Caco-2 (cell line): ENCODE measurements around the gene EPHB1. TPM values are rescaled to one million over a fixed set of nuclear protein-coding genes. Genes with fewer than 3 reads are reported as not detected.

Experiments used
- BruUV-seq: library from RNA; stranded (reverse); fragments of 400-500 nt; replicated peaks from 2 replicates; lab custom pipeline; 2021; lab: Mats Ljungman, UMichigan
- CTCF ChIA-PET: fragments of 300-600 bp; sonication (Branson Sonifier 250); formaldehyde crosslinking; loops from one replicate; lab custom pipeline; 2022; ENCODE audit warnings: antibody characterized with exemption; lab: Charles Lee
- POLR2A ChIA-PET: fragments of 300-600 bp; sonication (Branson Sonifier 250); formaldehyde crosslinking; loops from one replicate; lab custom pipeline; 2022; ENCODE audit warnings: antibody characterized with exemption; lab: Charles Lee
- DNase-seq, 2 experiments: peaks; one replicate each; pipeline versions ENCODE4 v3.0.0 to v3.0.0-alpha.2; 2020 to 2022
- H3K27me3 ChIP-seq: replicated peaks from 2 replicates; pipeline ENCODE4 v1.6.0; 2011; ENCODE audit warnings: low read length; ENCODE audit not compliant: control insufficient read depth, insufficient read depth
- H3K36me3 ChIP-seq: 2 replicates; pipeline ENCODE4 v1.5.1; 2011; ENCODE audit warnings: low read length; ENCODE audit not compliant: control insufficient read depth, insufficient read depth
- H3K4me1 ChIP-seq: fragments of 250-450 bp; sonication (Bioruptor Pico); 2 replicates; pipeline ENCODE4 v1.5.1; 2020; ENCODE audit warnings: mild to moderate bottlenecking
- H3K4me3 ChIP-seq: 2 replicates; pipeline ENCODE4 v1.5.1; 2011; ENCODE audit warnings: low read depth, mild to moderate bottlenecking, control low read depth, low read length
- H3K9me3 ChIP-seq: fragments of 250-450 bp; sonication (Bioruptor Pico); 2 replicates; pipeline ENCODE4 v1.5.1; 2020; ENCODE audit warnings: mild to moderate bottlenecking, moderate library complexity
- H3K27ac Mint-ChIP-seq: one replicate; pipeline ENCODE4 v1.8.0; 2022; ENCODE audit warnings: mixed read lengths; ENCODE audit not compliant: unreplicated experiment
- H3K27me3 Mint-ChIP-seq: one replicate; pipeline ENCODE4 v1.8.0; 2022; ENCODE audit warnings: mixed read lengths; ENCODE audit not compliant: insufficient read depth, unreplicated experiment
- H3K36me3 Mint-ChIP-seq: one replicate; pipeline ENCODE4 v1.8.0; 2022; ENCODE audit warnings: mild to moderate bottlenecking, mixed read lengths; ENCODE audit not compliant: insufficient read depth, unreplicated experiment
- H3K4me1 Mint-ChIP-seq: one replicate; pipeline ENCODE4 v1.8.0; 2022; ENCODE audit warnings: low read depth, mixed read lengths; ENCODE audit not compliant: unreplicated experiment
- H3K4me3 Mint-ChIP-seq: one replicate; pipeline ENCODE4 v1.8.0; 2022; ENCODE audit warnings: mild to moderate bottlenecking, moderate library complexity, mixed read lengths; ENCODE audit not compliant: unreplicated experiment
- H3K9me3 Mint-ChIP-seq: one replicate; pipeline ENCODE4 v1.8.0; 2022; ENCODE audit warnings: mixed read lengths; ENCODE audit not compliant: unreplicated experiment
- CTCF ChIP-seq, 2 experiments: fragments of 200-600 bp in 1 of 2; IDR thresholded peaks; 1 replicate in 1 of 2; 2 replicates in 1 of 2; pipeline versions ENCODE4 v1.5.1 to v1.8.0; 2011 to 2022; ENCODE audit warnings: antibody characterized with exemption in 1 of 2, control low read depth in 1 of 2, inconsistent platforms in 1 of 2, low read depth in 1 of 2, low read length in 1 of 2, mild to moderate bottlenecking in 1 of 2, moderate library complexity in 1 of 2; ENCODE audit not compliant: insufficient read depth in 1 of 2, severe bottlenecking in 1 of 2, unreplicated experiment in 1 of 2
- intact Hi-C: fragments of 100-400 bp; cut with micrococcal nuclease; formaldehyde crosslinking; loops from one replicate; pipeline ENCODE4 v1.10.0; 2022; ENCODE audit not compliant: unreplicated experiment
- total RNA-seq: library from RNA; stranded (reverse); gene quantifications from 2 replicates; pipeline ENCODE4 v1.2.3, GENCODE V29; 2022

Gene EPHB1
- total RNA-seq, 1 experiment from 2014 or later = 2.3 TPM

GRCh38 chr3:134792700-134793099 lies 2.4 kb upstream of the EPHB1 start:
- ChIA-PET POLR2A (no interaction called here), CTCF (no interaction called here)
- H3K4me3 ChIP-seq = no peak overlapping the region
- no peaks in the 10 kb centered on the region for H3K9me3 Mint-ChIP-seq
- intact Hi-C loops = loop anchor here (10.0 kb wide), 1 partner anchor 182 kb away; no protein-coding TSS in a partner anchor
- peaks cover 3% of the 10 kb centered on the region for H3K27me3 ChIP-seq
- no peaks in the 10 kb centered on the region for H3K36me3 Mint-ChIP-seq
- H3K27ac Mint-ChIP-seq = no peak overlapping the region
- H3K4me1 ChIP-seq = no peaks in the 10 kb centered on the region; the same call in 1 of the 2 replicates
- H3K9me3 ChIP-seq = no peaks in the 10 kb centered on the region
- H3K27me3 Mint-ChIP-seq = peaks cover 21% of the 10 kb centered on the region
- no peak for TF ChIP-seq CTCF (IDR thresholded peaks at IDR 0.05; ENCODE audit: insufficient read depth in 1 of 2, low read depth in 1 of 2, low read length in 1 of 2, severe bottlenecking in 1 of 2, unreplicated experiment in 1 of 2)
- no peaks in the 10 kb centered on the region for H3K36me3 ChIP-seq
- H3K4me1 Mint-ChIP-seq = no peaks in the 10 kb centered on the region
- DNase-seq = no peak
- H3K4me3 Mint-ChIP-seq = no peak overlapping the region
- no TSS peak for BruUV-seq

GRCh38 chr3:134793562-134793961 lies 1.5 kb upstream of the EPHB1 start:
- no peak for DNase-seq
- peaks cover 3% of the 10 kb centered on the region for H3K27me3 ChIP-seq

GRCh38 chr3:134794323-134794722 lies 737 bp upstream of the EPHB1 start:
- Mint-ChIP-seq H3K9me3 (no peaks in the 10 kb centered on the region), H3K36me3 (no peaks in the 10 kb centered on the region), H3K4me3 (peak overlapping the region; percentile 96), H3K4me1 (no peaks in the 10 kb centered on the region), H3K27me3 (peaks cover 22% of the 10 kb centered on the region), H3K27ac (no peak overlapping the region)
- Histone ChIP-seq H3K36me3 (no peaks in the 10 kb centered on the region), H3K4me3 (no peak overlapping the region), H3K4me1 (no peaks in the 10 kb centered on the region; the same call in 1 of the 2 replicates), H3K27me3 (peaks cover 3% of the 10 kb centered on the region), H3K9me3 (no peaks in the 10 kb centered on the region)
- no TSS peak for BruUV-seq
- POLR2A ChIA-PET = no interaction called here
- intact Hi-C loops = loop anchor here (10.0 kb wide), 1 partner anchor 180 kb away; no protein-coding TSS in a partner anchor
- TF ChIP-seq CTCF (IDR thresholded peaks at IDR 0.05; ENCODE audit: insufficient read depth in 1 of 2, low read depth in 1 of 2, low read length in 1 of 2, severe bottlenecking in 1 of 2, unreplicated experiment in 1 of 2) = no peak
- CTCF ChIA-PET = interaction anchor here (0.5 to 2.4 kb wide), 17 partner anchors 10 to 1276 kb away, joined by 3 to 12 read pairs (median 3); no protein-coding TSS in a partner anchor
- DNase-seq = no peak

More at GRCh38 chr3:134793562-134793961, 1.5 kb upstream of the EPHB1 start:
- no peaks in the 10 kb centered on the region; the same call in 1 of the 2 replicates for H3K4me1 ChIP-seq
- POLR2A ChIA-PET = no interaction called here
- Mint-ChIP-seq H3K27me3 (peaks cover 25% of the 10 kb centered on the region), H3K4me3 (no peak overlapping the region), H3K27ac (no peak overlapping the region), H3K9me3 (no peaks in the 10 kb centered on the region), H3K36me3 (no peaks in the 10 kb centered on the region), H3K4me1 (no peaks in the 10 kb centered on the region)
- no peak overlapping the region for H3K4me3 ChIP-seq
- TF ChIP-seq CTCF (IDR thresholded peaks at IDR 0.05; ENCODE audit: insufficient read depth in 1 of 2, low read depth in 1 of 2, low read length in 1 of 2, severe bottlenecking in 1 of 2, unreplicated experiment in 1 of 2) = no peak
- no peaks in the 10 kb centered on the region for H3K36me3 ChIP-seq
- no peaks in the 10 kb centered on the region for H3K9me3 ChIP-seq
- CTCF ChIA-PET = interaction anchor here (1.2 to 2.4 kb wide), 2 partner anchors 45 to 711 kb away, joined by 3 to 12 read pairs; no protein-coding TSS in a partner anchor
- intact Hi-C loops = loop anchor here (10.0 kb wide), 1 partner anchor 181 kb away; no protein-coding TSS in a partner anchor
- no TSS peak for BruUV-seq
